HFFc6 (cell line): Measurements from ENCODE around the gene FRAS1. TPM values are rescaled to one million over a fixed set of nuclear protein-coding genes. Genes with fewer than 3 reads are reported as not detected.
A peak's percentile ranks its signal among the peaks of the same experiment; 100 is the strongest.

ENCODE experiments used
- DNase-seq: peaks from one replicate; pipeline ENCODE4 v3.0.0-alpha.2; 2018
- H3K27ac Mint-ChIP-seq: 2 replicates; pipeline ENCODE4 v1.8.0; 2020; ENCODE audit warnings: mild to moderate bottlenecking, mixed read lengths
- H3K27me3 Mint-ChIP-seq: 2 replicates; pipeline ENCODE4 v1.8.0; 2021; ENCODE audit warnings: mild to moderate bottlenecking, moderate library complexity, mixed read lengths; ENCODE audit not compliant: insufficient read depth
- H3K36me3 Mint-ChIP-seq: 2 replicates; pipeline ENCODE4 v1.8.0; 2021; ENCODE audit warnings: low read depth, mixed read lengths
- H3K4me1 Mint-ChIP-seq: 2 replicates; pipeline ENCODE4 v1.8.0; 2020; ENCODE audit warnings: low read depth, mixed read lengths
- H3K4me3 Mint-ChIP-seq: 2 replicates; pipeline ENCODE4 v1.8.0; 2020; ENCODE audit warnings: mild to moderate bottlenecking, moderate library complexity, mixed read lengths
- H3K9me3 Mint-ChIP-seq: 2 replicates; pipeline ENCODE4 v1.8.0; 2020; ENCODE audit warnings: mild to moderate bottlenecking, mixed read lengths
- CTCF ChIP-seq: fragments of 200-600 bp; sonication (generic); IDR thresholded peaks from 2 replicates; pipeline ENCODE4 v1.5.0; 2021; ENCODE audit warnings: antibody characterized with exemption, mild to moderate bottlenecking
- total RNA-seq, 6 experiments: library from RNA; stranded (reverse); fragmentation: NEBNext Ultra II Directional; extraction: Animal tissue kit (Norgen Biotek cat#: 25700); gene quantifications; 2 replicates in 1 of 6; 3 replicates in 5 of 6; pipeline ENCODE4 v1.2.3, GENCODE V29; 2021

The FRAS1 gene
- total RNA-seq, 6 experiments from 2014 or later: 1.7 to 11.0 (median 2.3) TPM

- H3K36me3 Mint-ChIP-seq: no peaks in the 10 kb centered on the region
- no peak overlapping the region for H3K4me3 Mint-ChIP-seq
- peaks cover 4% of the 10 kb centered on the region; the same call in 1 of the 2 replicates for H3K9me3 Mint-ChIP-seq
- no peaks in the 10 kb centered on the region; the same call in 1 of the 2 replicates for H3K27me3 Mint-ChIP-seq
- DNase-seq: peak; percentile 35
- TF ChIP-seq CTCF: no peak
- no peak overlapping the region for H3K27ac Mint-ChIP-seq
- H3K4me1 Mint-ChIP-seq: peaks cover 9% of the 10 kb centered on the region; the same call in 1 of the 2 replicates
Measured at GRCh38 chr4:78131403-78131802, 74.3 kb downstream of the FRAS1 start.

- no peak for DNase-seq
- no peak overlapping the region for H3K27ac Mint-ChIP-seq
Measured at GRCh38 chr4:78136109-78137081, 79.3 kb downstream of the FRAS1 start.

GRCh38 chr4:78137532-78137931 is 80.4 kb downstream of the FRAS1 start:
- DNase-seq: peak; percentile 31
- TF ChIP-seq CTCF: no peak
- Mint-ChIP-seq H3K4me3 (no peak overlapping the region), H3K9me3 (no peaks in the 10 kb centered on the region), H3K4me1 (no peaks in the 10 kb centered on the region; the same call in 1 of the 2 replicates), H3K36me3 (no peaks in the 10 kb centered on the region), H3K27me3 (no peaks in the 10 kb centered on the region; the same call in none of the 2 replicates), H3K27ac (no peak overlapping the region)

More at GRCh38 chr4:78136109-78137081, 79.3 kb downstream of the FRAS1 start:
- H3K36me3 Mint-ChIP-seq: no peaks in the 10 kb centered on the region
- no peak overlapping the region for H3K4me3 Mint-ChIP-seq
- H3K9me3 Mint-ChIP-seq: no peaks in the 10 kb centered on the region
- no peaks in the 10 kb centered on the region; the same call in none of the 2 replicates for H3K27me3 Mint-ChIP-seq
- H3K4me1 Mint-ChIP-seq: peaks cover 4% of the 10 kb centered on the region; the same call in 1 of the 2 replicates
- no peak for TF ChIP-seq CTCF

GRCh38 chr4:78138252-78138651 is 81.1 kb downstream of the FRAS1 start:
- Mint-ChIP-seq H3K4me3 (no peak overlapping the region), H3K4me1 (no peaks in the 10 kb centered on the region; the same call in 1 of the 2 replicates), H3K27ac (no peak overlapping the region), H3K9me3 (no peaks in the 10 kb centered on the region), H3K36me3 (no peaks in the 10 kb centered on the region), H3K27me3 (no peaks in the 10 kb centered on the region; the same call in none of the 2 replicates)
- DNase-seq: no peak
- no peak for TF ChIP-seq CTCF

- no peak for DNase-seq
- no peak overlapping the region for H3K4me3 Mint-ChIP-seq
- no peaks in the 10 kb centered on the region for H3K9me3 Mint-ChIP-seq
- no peaks in the 10 kb centered on the region; the same call in none of the 2 replicates for H3K27me3 Mint-ChIP-seq
- TF ChIP-seq CTCF: no peak
- no peak overlapping the region for H3K27ac Mint-ChIP-seq
- H3K36me3 Mint-ChIP-seq: no peaks in the 10 kb centered on the region
- no peaks in the 10 kb centered on the region for H3K4me1 Mint-ChIP-seq
Measured at GRCh38 chr4:78143634-78144033, 86.5 kb downstream of the FRAS1 start.
